Measurements from ENCODE around the gene HNMT. TPM values are rescaled to one million over a fixed set of nuclear protein-coding genes. Genes with fewer than 3 reads are reported as not detected.
"Not testable (repeated sequence)": the region's sequence is repeated elsewhere in the genome, so short reads cannot be mapped to it uniquely, and the experiment has no call there.

HNMT gene
- total RNA-seq, 1 donor from 2014 or later: not detected

- intact Hi-C loops (cut with micrococcal nuclease): no loop called here
These were observed 9.0 kb downstream of the HNMT start for GRCh38 chr2:137973280-137973679.

- intact Hi-C loops (cut with micrococcal nuclease): no loop called here
These were observed 11.3 kb downstream of the HNMT start for GRCh38 chr2:137975280-137976271.

- intact Hi-C loops (cut with micrococcal nuclease): no loop called here
These were observed 12.0 kb downstream of the HNMT start for GRCh38 chr2:137976274-137976673.

DNA sequence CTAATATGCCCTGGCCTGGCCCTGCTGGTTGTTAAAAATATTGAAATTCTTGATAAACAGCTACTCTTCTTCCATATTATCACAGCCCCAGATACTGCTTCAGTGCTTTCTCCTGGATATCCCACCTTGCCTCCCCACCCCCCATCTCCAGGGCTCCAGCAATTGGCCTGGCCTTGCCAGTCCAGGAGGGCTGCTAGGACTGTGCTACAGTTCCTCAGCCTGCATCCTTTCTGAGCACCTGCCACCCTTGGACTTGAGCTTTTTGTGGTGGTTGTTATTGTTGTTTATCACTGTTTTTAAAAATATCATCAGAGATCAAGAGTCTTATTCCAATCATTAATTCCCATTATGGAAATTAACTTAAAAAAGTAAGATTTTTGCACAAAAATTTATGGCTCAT is 13.5 kb downstream of the HNMT start:
- intact Hi-C loops (cut with micrococcal nuclease): no loop called here

- intact Hi-C loops (cut with micrococcal nuclease): no loop called here
These were observed 16.2 kb downstream of the HNMT start for GRCh38 chr2:137980459-137980858.

- intact Hi-C loops (cut with micrococcal nuclease): no loop called here
These were observed 16.9 kb downstream of the HNMT start for GRCh38 chr2:137981112-137981656.

DNA sequence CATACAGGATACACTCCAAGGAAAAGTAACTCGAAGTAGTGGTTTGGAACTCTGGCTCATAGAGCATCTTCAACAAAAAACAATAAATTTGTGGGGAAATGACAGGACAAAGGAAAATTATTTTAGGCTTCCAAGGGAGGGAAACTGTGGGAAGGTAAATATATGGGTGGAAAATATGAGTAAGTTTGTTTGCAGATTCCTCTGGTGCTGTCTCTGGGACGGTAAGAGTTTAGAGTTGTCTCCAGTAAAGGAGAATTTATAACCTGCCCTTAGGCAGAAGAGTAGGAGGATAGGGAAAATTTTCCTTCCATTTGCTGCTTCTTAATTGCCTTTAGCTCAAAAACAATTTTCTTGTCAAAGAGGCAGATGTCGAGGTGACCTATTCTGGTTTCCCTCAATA is 19.3 kb downstream of the HNMT start:
- intact Hi-C loops (cut with micrococcal nuclease): no loop called here

DNA sequence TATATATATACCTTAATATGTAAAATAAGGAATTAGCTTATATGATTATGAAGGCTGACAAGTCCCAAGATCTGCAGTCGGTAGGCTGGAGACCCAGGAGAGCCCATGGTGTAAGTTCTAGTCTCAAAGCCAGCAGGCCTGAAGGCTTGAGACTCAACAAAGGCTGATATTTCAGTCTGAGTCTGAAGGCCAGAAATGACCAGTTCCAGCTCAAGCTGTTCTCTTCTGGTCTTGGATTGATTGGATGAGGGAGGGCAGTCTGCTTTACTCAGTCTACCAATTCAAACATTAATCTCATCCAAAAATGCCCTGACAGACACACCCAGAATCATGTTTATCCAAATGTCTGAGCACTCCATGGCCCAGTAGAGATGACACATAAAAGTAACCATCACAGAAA is 22.0 kb downstream of the HNMT start:
- intact Hi-C loops (cut with micrococcal nuclease): no loop called here

DNA sequence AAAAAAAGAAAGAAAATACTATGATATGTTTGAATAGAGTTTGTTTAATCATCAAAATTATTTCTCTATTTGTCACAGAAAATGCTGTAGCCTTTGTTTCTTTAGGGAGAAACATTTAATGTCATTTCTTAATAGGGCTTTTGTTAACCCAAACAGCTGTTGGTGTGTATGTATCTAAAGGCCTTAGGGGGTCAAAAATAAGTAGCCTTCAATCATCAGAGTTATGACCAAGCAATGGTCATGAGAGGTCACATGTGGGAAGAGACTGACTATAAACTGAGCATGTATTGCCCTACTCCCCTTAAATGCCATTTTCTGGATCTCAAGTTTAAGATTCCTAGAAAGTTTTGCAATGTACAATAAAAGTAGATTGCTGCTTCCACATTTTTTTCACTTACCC is 22.7 kb downstream of the HNMT start:
- intact Hi-C loops (cut with micrococcal nuclease): no loop called here

DNA sequence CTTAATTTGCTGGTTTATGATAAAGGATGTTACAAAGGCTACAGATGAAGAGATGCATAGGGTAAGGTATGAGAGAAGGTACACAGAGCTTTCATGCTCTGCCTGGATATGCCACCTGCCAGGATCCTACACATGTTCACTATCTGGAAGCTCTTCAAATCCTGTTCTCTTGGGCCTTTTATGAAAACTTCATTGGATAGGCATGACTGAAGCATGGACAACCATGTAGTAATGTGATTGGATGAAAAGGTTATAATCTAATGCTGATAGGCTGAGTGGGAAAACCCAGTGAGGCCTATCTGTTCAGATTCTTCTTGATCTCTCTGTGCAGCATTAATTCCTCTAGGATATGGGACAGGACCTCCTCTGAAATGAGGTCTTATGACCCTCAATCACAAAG is 26.8 kb downstream of the HNMT start:
- intact Hi-C loops (cut with micrococcal nuclease): no loop called here

- intact Hi-C loops (cut with micrococcal nuclease): no loop called here
These were observed 27.9 kb downstream of the HNMT start for GRCh38 chr2:137992039-137992646.

DNA sequence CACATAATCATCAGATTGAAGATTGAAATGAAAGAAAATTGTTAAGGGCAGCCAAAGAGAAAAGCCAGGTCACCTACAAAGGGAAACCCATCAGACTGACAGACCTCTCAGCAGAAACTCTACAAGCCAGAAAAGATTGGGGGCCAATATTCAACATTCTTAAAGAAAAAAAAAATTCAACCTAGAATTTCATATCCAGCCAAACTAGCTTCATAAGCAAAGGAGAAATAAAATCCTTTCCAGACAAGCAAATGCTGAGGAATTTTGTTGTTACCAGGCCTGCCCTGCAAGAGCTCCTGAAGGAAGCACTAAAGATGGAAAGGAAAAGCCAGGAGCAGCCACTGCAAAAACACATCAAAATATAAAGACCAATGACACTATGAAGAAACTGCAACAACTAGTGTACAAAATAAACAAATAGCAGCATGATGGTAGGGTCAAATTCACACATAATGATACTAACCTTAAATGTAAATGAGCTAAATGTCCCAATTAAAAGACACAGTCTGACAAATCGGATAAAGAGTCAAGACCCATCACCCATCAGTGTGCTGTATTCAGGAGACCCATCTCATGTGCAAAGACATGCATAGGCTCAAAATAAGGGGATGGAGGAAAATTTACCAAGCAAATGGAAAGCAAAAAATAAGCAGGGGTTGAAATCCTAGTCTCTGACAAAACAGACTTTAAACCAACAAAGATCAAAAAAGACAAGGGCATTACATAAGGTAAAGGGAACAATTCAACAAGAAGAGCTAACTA is 29.6 kb downstream of the HNMT start:
- intact Hi-C loops (cut with micrococcal nuclease): not testable (repeated sequence)

- intact Hi-C loops (cut with micrococcal nuclease): not testable (repeated sequence)
These were observed 31.1 kb downstream of the HNMT start for GRCh38 chr2:137995368-137995767.

DNA sequence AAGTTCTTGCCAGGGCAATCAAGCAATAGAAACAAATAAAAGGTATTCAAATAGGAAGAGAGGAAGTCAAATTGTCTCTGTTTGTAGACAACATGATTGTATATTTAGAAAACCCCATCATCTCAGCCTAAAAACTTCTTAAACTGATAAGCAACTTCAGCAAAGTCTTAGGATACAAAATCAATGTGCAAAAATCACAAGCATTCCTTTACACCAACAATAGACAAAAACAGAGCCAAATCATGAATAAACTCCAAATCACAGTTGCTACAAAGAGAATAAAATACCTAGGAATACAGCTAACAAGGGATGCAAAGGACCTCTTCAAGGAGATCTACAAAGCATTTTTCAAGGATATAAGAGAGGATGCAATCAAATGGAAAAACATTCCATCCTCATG is 31.9 kb downstream of the HNMT start:
- intact Hi-C loops (cut with micrococcal nuclease): not testable (repeated sequence)

DNA sequence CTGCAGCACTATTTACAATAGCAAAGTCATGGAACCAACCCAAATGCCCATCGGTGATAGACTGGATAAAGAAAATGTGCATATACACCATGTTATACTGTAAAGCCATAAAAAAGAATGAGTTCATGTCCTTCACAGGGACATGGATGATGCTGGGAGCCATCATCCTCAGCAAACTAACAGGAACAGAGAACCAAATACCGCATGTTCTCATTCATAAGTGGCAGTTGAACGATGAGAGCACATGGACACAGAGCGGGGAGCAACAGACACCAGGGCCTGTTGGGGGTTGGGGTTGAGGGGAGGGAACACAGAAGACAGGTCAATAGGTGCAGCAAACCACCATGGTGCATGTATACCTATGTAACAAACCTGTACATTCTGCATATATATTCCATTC is 33.5 kb downstream of the HNMT start:
- intact Hi-C loops (cut with micrococcal nuclease): no loop called here

DNA sequence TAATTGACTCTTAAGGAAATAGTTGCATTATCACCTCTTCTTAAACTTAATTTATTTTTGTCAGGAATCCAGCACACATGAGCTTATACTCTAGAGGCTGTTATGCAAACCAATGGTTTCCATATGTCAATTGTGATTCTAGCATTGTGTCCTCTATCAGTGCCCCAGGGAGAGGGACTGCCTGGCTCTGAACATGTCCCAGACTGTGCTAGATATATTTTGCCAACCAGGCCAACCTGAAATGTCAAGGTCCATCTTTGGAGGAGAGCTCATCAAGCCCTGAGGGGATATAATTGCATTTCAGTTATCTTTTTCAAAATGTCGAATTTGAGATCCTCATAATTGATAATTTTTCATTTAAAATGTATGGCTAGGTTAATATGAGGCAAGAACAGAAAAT is 34.2 kb downstream of the HNMT start:
- intact Hi-C loops (cut with micrococcal nuclease): no loop called here

GRCh38 chr2:137999273-137999672 is 35.0 kb downstream of the HNMT start:
- intact Hi-C loops (cut with micrococcal nuclease): no loop called here

DNA sequence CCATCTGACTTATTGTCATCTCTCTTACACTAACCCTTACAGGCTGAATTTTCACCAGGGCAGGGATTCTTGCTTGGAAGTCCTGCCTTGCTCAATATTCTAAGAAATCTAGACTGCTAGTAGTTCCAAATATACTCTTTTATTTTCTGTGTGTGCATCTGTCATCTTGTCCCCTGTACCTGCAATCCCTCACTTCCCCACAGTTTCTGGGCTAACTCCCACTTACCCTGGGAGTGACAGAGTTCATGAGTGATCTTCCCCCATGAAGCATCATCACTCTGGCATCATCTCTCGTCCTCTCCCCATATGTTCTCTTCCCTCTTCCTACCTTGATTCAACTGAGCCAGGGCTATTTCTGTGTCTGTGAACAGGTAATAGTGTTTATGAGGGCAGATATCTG is 35.7 kb downstream of the HNMT start:
- intact Hi-C loops (cut with micrococcal nuclease): no loop called here

DNA sequence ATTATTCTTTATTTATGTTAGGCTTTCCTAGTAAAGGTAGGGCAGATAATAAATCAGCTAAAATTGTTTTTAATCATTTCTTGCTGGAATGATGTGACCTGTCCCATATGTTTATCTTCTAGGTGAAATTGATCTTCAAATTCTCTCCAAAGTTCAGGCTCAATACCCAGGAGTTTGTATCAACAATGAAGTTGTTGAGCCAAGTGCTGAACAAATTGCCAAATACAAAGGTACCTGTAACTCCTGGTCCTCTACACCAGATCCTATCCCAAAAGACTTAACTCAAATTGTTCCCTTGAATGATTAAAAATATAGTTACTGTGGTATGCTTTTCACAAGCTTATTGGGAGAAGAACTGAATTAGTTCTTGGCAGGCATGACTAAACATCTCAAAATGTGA is 36.5 kb downstream of the HNMT start:
- intact Hi-C loops (cut with micrococcal nuclease): no loop called here

- intact Hi-C loops (cut with micrococcal nuclease): no loop called here
These were observed 39.1 kb downstream of the HNMT start for GRCh38 chr2:138003411-138003810.

GRCh38 chr2:138007431-138007830 is 43.2 kb downstream of the HNMT start:
- intact Hi-C loops (cut with micrococcal nuclease): no loop called here

GRCh38 chr2:138009622-138010021 is 45.3 kb downstream of the HNMT start:
- intact Hi-C loops (cut with micrococcal nuclease): no loop called here
